ENCODE measurements around the gene BATF3. TPM values are rescaled to one million over a fixed set of nuclear protein-coding genes. Genes with fewer than 3 reads are reported as not detected.

Gene BATF3
- total RNA-seq, 2 experiments from 2014 or later: 2.1 to 3.1 TPM

- no peaks in the 10 kb centered on the region for H4K20me1 ChIP-seq (ENCODE audit: insufficient read depth, low read length)
- H3K4me2 ChIP-seq (ENCODE audit: low read length): no peak overlapping the region
- H3K9me3 ChIP-seq (ENCODE audit: low read length): no peaks in the 10 kb centered on the region
- H3K27ac ChIP-seq (ENCODE audit: low read depth, low read length, poor library complexity, severe bottlenecking): no peak overlapping the region
- H3K4me1 ChIP-seq (ENCODE audit: insufficient read depth, low read length, poor library complexity, severe bottlenecking): peaks cover 21% of the 10 kb centered on the region
- H3K79me2 ChIP-seq (ENCODE audit: insufficient read depth, low read depth, low read length): no peaks in the 10 kb centered on the region
- no peak overlapping the region for H3K4me3 ChIP-seq (ENCODE audit: low read depth, low read length, poor library complexity, severe bottlenecking)
- no TSS peak for BruUV-seq (replicated peaks)
- POLR2A ChIA-PET: interaction anchor here (0.6 kb wide), 2 partner anchors 118 to 201 kb away, joined by 4 to 5 read pairs; no protein-coding TSS in a partner anchor
- intact Hi-C loops (cut with micrococcal nuclease; ENCODE audit: unreplicated experiment): no loop called here
- H3K9me2 ChIP-seq (ENCODE audit: insufficient read depth, low read length): no peaks in the 10 kb centered on the region
- H3K36me3 ChIP-seq (ENCODE audit: insufficient read depth, low read length): no peaks in the 10 kb centered on the region
- CTCF ChIA-PET (ENCODE audit: unreplicated experiment): no interaction called here
- no peak for DNase-seq (ENCODE audit: low spot score)
- no peak overlapping the region for H2AFZ ChIP-seq (ENCODE audit: low read length)
- TF ChIP-seq, protein P1, sequence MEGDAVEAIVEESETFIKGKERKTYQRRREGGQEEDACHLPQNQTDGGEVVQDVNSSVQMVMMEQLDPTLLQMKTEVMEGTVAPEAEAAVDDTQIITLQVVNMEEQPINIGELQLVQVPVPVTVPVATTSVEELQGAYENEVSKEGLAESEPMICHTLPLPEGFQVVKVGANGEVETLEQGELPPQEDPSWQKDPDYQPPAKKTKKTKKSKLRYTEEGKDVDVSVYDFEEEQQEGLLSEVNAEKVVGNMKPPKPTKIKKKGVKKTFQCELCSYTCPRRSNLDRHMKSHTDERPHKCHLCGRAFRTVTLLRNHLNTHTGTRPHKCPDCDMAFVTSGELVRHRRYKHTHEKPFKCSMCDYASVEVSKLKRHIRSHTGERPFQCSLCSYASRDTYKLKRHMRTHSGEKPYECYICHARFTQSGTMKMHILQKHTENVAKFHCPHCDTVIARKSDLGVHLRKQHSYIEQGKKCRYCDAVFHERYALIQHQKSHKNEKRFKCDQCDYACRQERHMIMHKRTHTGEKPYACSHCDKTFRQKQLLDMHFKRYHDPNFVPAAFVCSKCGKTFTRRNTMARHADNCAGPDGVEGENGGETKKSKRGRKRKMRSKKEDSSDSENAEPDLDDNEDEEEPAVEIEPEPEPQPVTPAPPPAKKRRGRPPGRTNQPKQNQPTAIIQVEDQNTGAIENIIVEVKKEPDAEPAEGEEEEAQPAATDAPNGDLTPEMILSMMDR (conservative IDR thresholded peaks at IDR 0.05; ENCODE audit: low read length): no peak
- no peak for TF ChIP-seq EZH2phosphoT487 (IDR thresholded peaks at IDR 0.05; ENCODE audit: borderline replicate concordance, low read depth, low read length)
Measured at GRCh38 chr1:212674872-212675271, 24.8 kb downstream of the BATF3 start.

DNA sequence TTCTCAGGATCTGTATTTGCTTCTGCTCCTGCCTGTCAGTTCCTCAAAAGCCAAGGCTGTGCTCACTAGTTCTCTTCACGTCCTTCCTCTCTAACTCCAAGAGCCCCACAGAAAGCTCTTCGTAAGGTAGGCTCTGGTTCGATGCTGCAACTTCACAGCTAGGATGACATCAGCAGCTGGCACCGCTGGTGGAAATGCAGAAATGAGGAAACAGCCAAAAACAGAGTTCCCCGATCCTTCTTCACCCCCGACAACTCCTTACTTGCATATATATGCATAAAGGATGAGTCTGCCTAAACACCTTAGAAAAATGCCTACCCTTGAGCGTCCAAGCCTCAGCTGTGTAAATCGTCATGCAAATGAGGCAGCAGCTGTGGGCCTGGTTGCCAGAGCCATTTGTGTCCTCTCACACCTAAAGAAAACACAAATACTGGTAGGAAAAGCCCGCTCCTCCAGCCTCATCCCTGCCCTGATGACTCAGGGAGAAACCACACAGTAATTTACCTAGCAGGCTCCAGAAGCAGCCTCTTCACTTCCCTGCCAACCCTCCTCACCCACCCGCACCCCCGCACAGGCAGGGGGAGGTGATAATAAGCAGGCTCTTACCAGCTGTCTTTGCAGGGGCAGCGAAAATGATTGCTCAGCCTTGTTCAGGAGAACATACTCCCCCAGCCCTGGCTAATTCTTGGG lies 28.2 kb downstream of the BATF3 start:
- intact Hi-C loops (cut with micrococcal nuclease; ENCODE audit: unreplicated experiment): no loop called here
- Histone ChIP-seq H3K9me2 (ENCODE audit: insufficient read depth, low read length) (no peaks in the 10 kb centered on the region), H3K4me2 (ENCODE audit: low read length) (peak overlapping the region; percentile 27; the same call in 1 of the 2 replicates), H3K27ac (ENCODE audit: low read depth, low read length, poor library complexity, severe bottlenecking) (no peak overlapping the region), H3K9me3 (ENCODE audit: low read length) (no peaks in the 10 kb centered on the region), H4K20me1 (ENCODE audit: insufficient read depth, low read length) (no peaks in the 10 kb centered on the region), H3K4me3 (ENCODE audit: low read depth, low read length, poor library complexity, severe bottlenecking) (no peak overlapping the region), H2AFZ (ENCODE audit: low read length) (peak overlapping the region; percentile 1; the same call in 1 of the 2 replicates), H3K36me3 (ENCODE audit: insufficient read depth, low read length) (no peaks in the 10 kb centered on the region), H3K79me2 (ENCODE audit: insufficient read depth, low read depth, low read length) (no peaks in the 10 kb centered on the region), H3K4me1 (ENCODE audit: insufficient read depth, low read length, poor library complexity, severe bottlenecking) (peaks cover 17% of the 10 kb centered on the region)
- POLR2A ChIA-PET: interaction anchor here (1.0 to 1.8 kb wide), 4 partner anchors 9 to 120 kb away, joined by 3 to 5 read pairs (median 4); no protein-coding TSS in a partner anchor
- peak; percentile 29 for DNase-seq (ENCODE audit: low spot score)
- BruUV-seq (replicated peaks): no TSS peak
- TF ChIP-seq, protein P1 (conservative IDR thresholded peaks at IDR 0.05; ENCODE audit: low read length): no peak
- TF ChIP-seq EZH2phosphoT487 (IDR thresholded peaks at IDR 0.05; ENCODE audit: borderline replicate concordance, low read depth, low read length): no peak
- CTCF ChIA-PET (ENCODE audit: unreplicated experiment): no interaction called here

- Histone ChIP-seq H3K4me3 (ENCODE audit: low read depth, low read length, poor library complexity, severe bottlenecking) (no peak overlapping the region), H3K36me3 (ENCODE audit: insufficient read depth, low read length) (no peaks in the 10 kb centered on the region), H2AFZ (ENCODE audit: low read length) (no peak overlapping the region), H3K27ac (ENCODE audit: low read depth, low read length, poor library complexity, severe bottlenecking) (no peak overlapping the region), H3K79me2 (ENCODE audit: insufficient read depth, low read depth, low read length) (no peaks in the 10 kb centered on the region), H4K20me1 (ENCODE audit: insufficient read depth, low read length) (no peaks in the 10 kb centered on the region), H3K9me3 (ENCODE audit: low read length) (no peaks in the 10 kb centered on the region), H3K4me2 (ENCODE audit: low read length) (no peak overlapping the region), H3K9me2 (ENCODE audit: insufficient read depth, low read length) (no peaks in the 10 kb centered on the region), H3K4me1 (ENCODE audit: insufficient read depth, low read length, poor library complexity, severe bottlenecking) (peaks cover 17% of the 10 kb centered on the region)
- intact Hi-C loops (cut with micrococcal nuclease; ENCODE audit: unreplicated experiment): no loop called here
- CTCF ChIA-PET (ENCODE audit: unreplicated experiment): no interaction called here
- DNase-seq (ENCODE audit: low spot score): no peak
- TF ChIP-seq, protein P1 (conservative IDR thresholded peaks at IDR 0.05; ENCODE audit: low read length): no peak
- TF ChIP-seq EZH2phosphoT487 (IDR thresholded peaks at IDR 0.05; ENCODE audit: borderline replicate concordance, low read depth, low read length): no peak
- no TSS peak for BruUV-seq (replicated peaks)
- POLR2A ChIA-PET: interaction anchor here (1.2 to 1.8 kb wide), 3 partner anchors 10 to 120 kb away, joined by 3 to 5 read pairs (median 4); no protein-coding TSS in a partner anchor
Measured at GRCh38 chr1:212670882-212671281, 28.8 kb downstream of the BATF3 start.

Data from OCI-LY7 (cell line).